Activated naive CD8-positive, alpha-beta T cell treated with anti-CD3 and anti-CD28 coated beads for 36 hours (primary cell): Measurements from ENCODE around the gene GPR32. TPM values are rescaled to one million over a fixed set of nuclear protein-coding genes. Genes with fewer than 3 reads are reported as not detected.
A peak's percentile ranks its signal among the peaks of the same experiment; 100 is the strongest.
"Not testable (repeated sequence)": the region's sequence is repeated elsewhere in the genome, so short reads cannot be mapped to it uniquely, and the experiment has no call there.

Experiments
- DNase-seq: peaks from one replicate; pipeline ENCODE4 v3.0.0; 2021
- H3K27ac Mint-ChIP-seq: one replicate; pipeline ENCODE4 v1.8.0; 2022; ENCODE audit warnings: mild to moderate bottlenecking, moderate library complexity, mixed read lengths
- H3K27me3 Mint-ChIP-seq: one replicate; pipeline ENCODE4 v1.8.0; 2022; ENCODE audit warnings: mild to moderate bottlenecking, mixed read lengths
- H3K36me3 Mint-ChIP-seq: one replicate; pipeline ENCODE4 v1.8.0; 2021; ENCODE audit warnings: mild to moderate bottlenecking, mixed read lengths
- H3K4me1 Mint-ChIP-seq: one replicate; pipeline ENCODE4 v1.8.0; 2021; ENCODE audit warnings: mixed read lengths
- H3K4me3 Mint-ChIP-seq: one replicate; pipeline ENCODE4 v1.8.0; 2022; ENCODE audit warnings: mild to moderate bottlenecking, moderate library complexity, mixed read lengths
- H3K9me3 Mint-ChIP-seq: one replicate; pipeline ENCODE4 v1.8.0; 2022; ENCODE audit warnings: mixed read lengths
- total RNA-seq, 2 experiments: library from RNA; stranded (reverse); gene quantifications; one replicate each; pipeline ENCODE4 v1.2.3, GENCODE V29; 2021

The GPR32 gene, protein sequence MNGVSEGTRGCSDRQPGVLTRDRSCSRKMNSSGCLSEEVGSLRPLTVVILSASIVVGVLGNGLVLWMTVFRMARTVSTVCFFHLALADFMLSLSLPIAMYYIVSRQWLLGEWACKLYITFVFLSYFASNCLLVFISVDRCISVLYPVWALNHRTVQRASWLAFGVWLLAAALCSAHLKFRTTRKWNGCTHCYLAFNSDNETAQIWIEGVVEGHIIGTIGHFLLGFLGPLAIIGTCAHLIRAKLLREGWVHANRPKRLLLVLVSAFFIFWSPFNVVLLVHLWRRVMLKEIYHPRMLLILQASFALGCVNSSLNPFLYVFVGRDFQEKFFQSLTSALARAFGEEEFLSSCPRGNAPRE
- total RNA-seq: not detected

DNA sequence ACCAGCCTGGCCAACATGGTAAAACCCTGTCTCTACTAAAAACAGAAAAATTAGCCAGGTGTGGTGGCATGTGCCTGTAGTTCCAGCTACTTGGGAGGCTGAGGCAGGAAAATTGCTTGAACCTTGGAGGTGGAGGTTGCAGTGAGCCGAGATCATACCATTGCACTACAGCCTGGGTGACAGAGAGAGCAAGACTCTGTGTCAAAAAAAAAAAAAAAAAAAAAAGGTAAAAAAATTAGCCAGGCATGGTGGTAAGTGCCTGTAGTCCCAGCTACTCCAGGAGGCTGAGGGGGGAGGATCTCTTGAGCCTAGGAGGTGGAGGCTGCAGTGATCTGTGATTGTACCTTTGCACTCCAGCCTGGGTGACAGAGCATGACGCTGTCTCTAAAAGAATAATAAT lies at the start of gene GPR32:
TSS of gene GPR32 (plus strand) at position 301 of the 400 bp plus-strand sequence. CDS start 137 bp downstream, outside the sequence.
- H3K36me3 Mint-ChIP-seq, DNase-seq, H3K4me1 Mint-ChIP-seq, H3K4me3 Mint-ChIP-seq, H3K9me3 Mint-ChIP-seq, H3K27ac Mint-ChIP-seq: not testable (repeated sequence)
- peaks cover 32% of the 10 kb centered on the region for H3K27me3 Mint-ChIP-seq

DNA sequence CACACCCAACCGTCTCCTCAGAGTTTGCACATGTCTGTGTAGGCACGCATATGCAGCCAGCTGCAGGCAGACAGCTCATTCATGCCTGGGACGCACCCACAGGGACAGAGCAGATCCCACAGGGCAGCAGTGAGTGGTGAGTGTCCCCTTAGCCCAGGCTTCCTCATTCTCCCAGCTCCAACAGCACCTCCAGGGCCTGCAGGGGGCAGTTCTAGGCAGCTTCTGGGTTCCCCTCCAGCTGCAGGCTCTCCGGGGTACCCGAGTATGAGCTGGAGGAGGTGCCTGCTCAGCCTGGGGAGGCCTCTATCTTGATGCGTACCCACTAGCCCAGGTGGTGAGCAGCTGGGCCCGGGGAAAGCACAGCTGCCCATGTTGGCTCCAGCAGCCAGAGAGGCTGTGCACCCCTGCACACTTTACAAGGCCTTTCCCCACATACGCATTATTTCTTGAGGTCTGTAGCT lies 49.3 kb upstream of the GPR32 start:
- DNase-seq: no peak
- H3K27me3 Mint-ChIP-seq: peaks cover 40% of the 10 kb centered on the region
- no peak overlapping the region for H3K4me3 Mint-ChIP-seq
- H3K36me3 Mint-ChIP-seq: no peaks in the 10 kb centered on the region
- peaks cover 20% of the 10 kb centered on the region for H3K4me1 Mint-ChIP-seq
- no peak overlapping the region for H3K27ac Mint-ChIP-seq
- H3K9me3 Mint-ChIP-seq: no peaks in the 10 kb centered on the region

DNA sequence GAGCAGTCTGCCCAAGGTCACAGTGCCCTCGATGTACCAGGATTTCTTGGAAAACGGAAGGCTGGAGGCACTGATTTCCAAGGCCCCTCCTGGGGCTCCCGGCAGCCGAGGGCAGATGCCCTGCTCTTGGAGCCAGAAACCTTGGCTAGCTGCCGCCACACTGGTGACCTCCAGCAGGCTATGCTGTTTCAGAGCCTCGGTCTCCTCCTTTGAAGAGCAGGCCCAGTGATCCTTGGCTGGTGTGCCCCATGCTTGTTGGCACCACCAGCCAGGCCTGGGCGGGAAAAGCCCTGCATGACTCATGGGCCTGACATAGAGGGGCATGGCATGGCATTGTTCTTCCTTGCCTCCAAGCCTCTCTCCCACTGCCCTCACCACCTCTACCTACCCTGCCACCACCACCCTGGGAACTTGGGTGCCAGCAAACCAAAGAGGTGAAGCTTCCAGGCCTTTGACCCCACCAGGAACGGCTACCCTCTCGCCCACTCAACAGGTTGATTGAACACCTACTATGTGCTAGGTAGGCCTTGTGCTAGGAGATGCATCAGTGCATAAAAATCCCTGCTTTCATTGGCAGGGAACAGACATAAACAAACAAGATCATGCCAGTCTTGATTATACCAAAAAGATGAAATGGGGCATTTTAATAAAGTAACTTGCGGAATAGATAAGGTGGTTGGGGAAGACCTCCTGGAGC lies 48.7 kb upstream of the GPR32 start:
- Mint-ChIP-seq H3K27ac (no peak overlapping the region), H3K36me3 (peaks cover 6% of the 10 kb centered on the region), H3K4me1 (peaks cover 25% of the 10 kb centered on the region), H3K4me3 (no peak overlapping the region), H3K27me3 (peaks cover 40% of the 10 kb centered on the region), H3K9me3 (no peaks in the 10 kb centered on the region)
- no peak for DNase-seq

DNA sequence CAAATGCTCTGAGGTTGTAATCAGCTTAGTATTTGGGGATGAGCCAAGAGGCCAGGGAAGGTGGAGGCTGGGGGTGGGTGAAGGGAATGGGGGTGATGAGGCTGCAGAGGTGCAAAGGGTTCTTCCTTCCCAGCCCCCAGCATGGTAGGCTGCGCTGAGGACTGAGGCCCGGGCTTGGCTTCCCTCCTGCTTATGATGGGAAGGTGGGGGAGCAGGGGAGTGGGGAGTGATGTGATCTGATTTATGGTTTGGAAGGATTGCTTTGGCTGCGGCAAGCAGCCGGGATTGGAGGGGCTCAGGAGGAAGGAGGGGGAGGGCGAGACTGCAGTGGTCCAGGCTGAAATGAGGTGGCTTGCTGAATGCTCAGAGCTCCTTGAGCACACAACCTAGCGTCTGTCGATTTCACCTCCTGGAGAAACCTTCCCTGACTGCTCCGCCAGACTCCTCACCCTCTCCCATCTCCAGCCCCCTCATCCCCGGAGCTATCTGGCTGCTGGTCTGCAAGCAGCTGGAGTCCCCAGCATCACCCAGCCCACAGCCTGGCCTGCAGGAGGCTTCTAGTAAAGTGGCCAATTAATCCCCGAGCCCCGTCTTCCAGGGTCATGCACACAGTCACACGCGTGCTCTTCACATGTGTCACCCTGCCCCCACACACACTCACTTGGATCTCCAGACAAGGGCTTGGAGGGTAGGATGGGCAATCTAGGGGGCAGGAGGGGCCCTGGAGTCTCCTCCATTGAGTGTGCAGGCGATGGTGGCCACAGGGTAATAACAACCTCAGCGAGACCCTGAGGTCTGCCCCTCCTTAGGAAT lies 47.9 kb upstream of the GPR32 start:
- H3K4me1 Mint-ChIP-seq: peaks cover 28% of the 10 kb centered on the region
- H3K36me3 Mint-ChIP-seq: peaks cover 10% of the 10 kb centered on the region
- H3K27me3 Mint-ChIP-seq: peaks cover 36% of the 10 kb centered on the region
- no peak overlapping the region for H3K27ac Mint-ChIP-seq
- no peak overlapping the region for H3K4me3 Mint-ChIP-seq
- DNase-seq: no peak
- no peaks in the 10 kb centered on the region for H3K9me3 Mint-ChIP-seq

DNA sequence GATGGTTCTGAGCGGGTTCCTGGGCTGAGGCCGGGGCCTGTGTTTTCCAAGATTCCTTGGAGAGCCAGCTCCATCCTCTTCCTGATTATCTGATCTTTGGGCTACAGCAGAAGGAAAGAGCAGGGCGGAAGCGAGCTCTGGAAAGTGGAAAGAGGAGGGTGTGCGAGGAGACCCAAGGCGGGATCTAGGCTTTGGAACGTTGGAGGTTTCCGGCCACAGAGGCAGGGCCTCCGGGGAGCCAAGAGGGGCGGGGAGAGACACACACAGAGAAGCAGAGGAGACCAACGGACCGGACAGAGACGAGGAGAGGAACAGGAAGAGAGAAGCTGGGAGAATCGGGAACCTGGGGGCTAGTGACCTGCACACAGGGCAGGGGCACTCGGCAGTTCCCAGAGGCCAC lies 47.2 kb upstream of the GPR32 start, which contains the start of gene CLEC11A:
TSS of gene CLEC11A (plus strand) at position 296 of the 400 bp plus-strand sequence. CDS start 162 bp downstream, outside the sequence.
- H3K27ac Mint-ChIP-seq: no peak within 1 kb of the TSS
- peak within 1 kb of the TSS; percentile 82 for H3K4me3 Mint-ChIP-seq
- peaks cover 11% of the 10 kb centered on the region for H3K36me3 Mint-ChIP-seq
- H3K27me3 Mint-ChIP-seq: peaks cover 30% of the 10 kb centered on the region
- H3K4me1 Mint-ChIP-seq: peaks cover 31% of the 10 kb centered on the region
- no peak for DNase-seq
- H3K9me3 Mint-ChIP-seq: no peaks in the 10 kb centered on the region

DNA sequence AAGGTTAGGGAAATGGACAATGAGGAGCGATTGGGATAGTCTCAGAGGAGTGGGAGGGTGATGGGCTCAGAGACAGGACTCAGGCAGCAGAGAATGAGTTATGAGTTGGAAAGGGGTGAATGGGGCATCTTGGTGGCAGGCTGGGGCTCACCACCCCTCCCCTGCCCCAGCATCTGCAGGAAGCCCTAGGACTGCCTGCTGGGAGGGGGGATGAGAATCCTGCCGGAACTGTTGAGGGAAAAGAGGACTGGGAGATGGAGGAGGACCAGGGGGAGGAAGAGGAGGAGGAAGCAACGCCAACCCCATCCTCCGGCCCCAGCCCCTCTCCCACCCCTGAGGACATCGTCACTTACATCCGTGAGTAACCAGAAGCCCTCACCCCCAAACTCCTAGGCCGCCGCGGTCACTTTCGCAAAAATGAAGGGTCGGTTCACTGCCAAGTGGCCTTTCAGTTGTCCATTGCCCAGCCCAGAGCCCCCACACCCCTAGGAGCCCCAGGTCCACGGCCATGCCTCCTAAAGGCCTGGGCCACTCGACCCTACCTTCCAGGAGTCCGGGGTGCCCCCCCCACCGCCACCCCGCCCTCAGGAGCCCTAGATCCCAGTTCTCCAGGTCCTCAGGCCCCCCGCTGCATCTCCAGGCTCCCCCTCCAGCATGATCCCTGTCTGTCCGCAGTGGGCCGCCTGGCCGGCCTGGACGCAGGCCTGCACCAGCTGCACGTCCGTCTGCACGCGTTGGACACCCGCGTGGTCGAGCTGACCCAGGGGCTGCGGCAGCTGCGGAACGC lies 46.3 kb upstream of the GPR32 start:
- H3K27ac Mint-ChIP-seq: no peak overlapping the region
- H3K36me3 Mint-ChIP-seq: peaks cover 12% of the 10 kb centered on the region
- no peaks in the 10 kb centered on the region for H3K9me3 Mint-ChIP-seq
- no peak for DNase-seq
- H3K4me3 Mint-ChIP-seq: peak overlapping the region; percentile 82
- H3K27me3 Mint-ChIP-seq: peaks cover 30% of the 10 kb centered on the region
- peaks cover 35% of the 10 kb centered on the region for H3K4me1 Mint-ChIP-seq

DNA sequence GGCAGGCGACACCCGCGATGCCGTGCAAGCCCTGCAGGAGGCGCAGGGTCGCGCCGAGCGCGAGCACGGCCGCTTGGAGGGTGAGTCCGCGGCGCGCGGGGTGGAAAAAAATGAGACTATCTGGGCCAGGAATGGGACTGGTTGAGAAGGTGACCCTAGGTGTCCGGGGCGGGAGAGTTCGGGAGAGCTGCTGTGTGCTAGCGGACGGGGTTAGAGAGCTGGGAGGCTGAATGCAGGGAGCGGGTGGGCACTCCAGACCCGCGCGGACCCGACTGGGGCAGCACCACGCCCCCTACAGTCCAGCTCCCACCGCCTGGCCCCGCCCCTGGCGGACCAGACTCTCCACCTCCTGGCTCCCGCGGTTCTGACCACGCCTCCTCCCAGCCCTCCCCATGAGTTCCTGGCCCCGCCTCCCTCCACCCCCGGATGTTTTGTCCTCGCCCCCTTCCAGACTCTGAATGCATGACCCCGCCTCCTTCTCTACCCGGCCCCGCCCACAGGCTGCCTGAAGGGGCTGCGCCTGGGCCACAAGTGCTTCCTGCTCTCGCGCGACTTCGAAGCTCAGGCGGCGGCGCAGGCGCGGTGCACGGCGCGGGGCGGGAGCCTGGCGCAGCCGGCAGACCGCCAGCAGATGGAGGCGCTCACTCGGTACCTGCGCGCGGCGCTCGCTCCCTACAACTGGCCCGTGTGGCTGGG lies 45.6 kb upstream of the GPR32 start:
- peak overlapping the region; percentile 82 for H3K4me3 Mint-ChIP-seq
- peaks cover 12% of the 10 kb centered on the region for H3K36me3 Mint-ChIP-seq
- no peaks in the 10 kb centered on the region for H3K9me3 Mint-ChIP-seq
- peak; percentile 99 for DNase-seq
- H3K27ac Mint-ChIP-seq: peak overlapping the region; percentile 86
- peaks cover 30% of the 10 kb centered on the region for H3K27me3 Mint-ChIP-seq
- peaks cover 35% of the 10 kb centered on the region for H3K4me1 Mint-ChIP-seq

DNA sequence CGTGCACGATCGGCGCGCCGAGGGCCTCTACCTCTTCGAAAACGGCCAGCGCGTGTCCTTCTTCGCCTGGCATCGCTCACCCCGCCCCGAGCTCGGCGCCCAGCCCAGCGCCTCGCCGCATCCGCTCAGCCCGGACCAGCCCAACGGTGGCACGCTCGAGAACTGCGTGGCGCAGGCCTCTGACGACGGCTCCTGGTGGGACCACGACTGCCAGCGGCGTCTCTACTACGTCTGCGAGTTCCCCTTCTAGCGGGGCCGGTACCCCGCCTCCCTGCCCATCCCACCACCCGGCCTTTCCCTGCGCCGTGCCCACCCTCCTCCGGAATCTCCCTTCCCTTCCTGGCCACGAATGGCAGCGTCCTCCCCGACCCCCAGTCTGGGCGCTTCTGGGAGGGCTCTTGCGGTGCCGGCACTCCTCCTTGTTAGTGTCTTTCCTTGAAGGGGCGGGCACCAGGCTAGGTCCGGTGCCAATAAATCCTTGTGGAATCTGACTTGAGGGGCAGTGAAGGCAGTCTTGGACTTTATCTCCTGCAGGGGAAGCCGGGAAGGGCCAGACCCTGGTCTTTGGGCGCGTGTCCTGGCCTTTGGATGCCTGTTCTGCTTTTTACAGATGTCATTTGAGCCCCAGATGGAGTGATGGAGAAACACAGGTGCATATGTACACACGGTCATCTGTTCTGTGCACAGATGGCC lies 44.9 kb upstream of the GPR32 start:
- peaks cover 26% of the 10 kb centered on the region for H3K27me3 Mint-ChIP-seq
- no peaks in the 10 kb centered on the region for H3K9me3 Mint-ChIP-seq
- peaks cover 12% of the 10 kb centered on the region for H3K36me3 Mint-ChIP-seq
- no peak for DNase-seq
- peaks cover 30% of the 10 kb centered on the region for H3K4me1 Mint-ChIP-seq
- peak overlapping the region; percentile 86 for H3K27ac Mint-ChIP-seq
- peak overlapping the region; percentile 82 for H3K4me3 Mint-ChIP-seq

DNA sequence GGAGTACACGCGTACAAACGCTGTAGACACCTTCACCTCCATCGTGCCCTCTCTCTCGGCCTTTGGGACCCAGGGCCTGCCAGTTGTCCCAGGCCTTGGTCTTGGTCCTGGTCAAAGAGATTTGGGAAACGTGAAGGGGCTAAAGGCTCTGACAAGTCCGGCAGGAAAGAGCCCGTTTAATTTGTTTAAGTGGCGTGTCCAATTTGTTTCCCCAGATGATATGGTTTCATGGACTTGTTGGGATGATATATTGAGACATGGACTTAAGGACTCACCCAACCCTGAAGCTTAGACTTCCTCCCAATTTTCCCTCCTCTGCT lies 44.4 kb upstream of the GPR32 start:
- H3K4me1 Mint-ChIP-seq: peaks cover 27% of the 10 kb centered on the region
- H3K4me3 Mint-ChIP-seq: peak overlapping the region; percentile 82
- no peak for DNase-seq
- H3K27ac Mint-ChIP-seq: peak overlapping the region; percentile 86
- no peaks in the 10 kb centered on the region for H3K9me3 Mint-ChIP-seq
- peaks cover 21% of the 10 kb centered on the region for H3K27me3 Mint-ChIP-seq
- H3K36me3 Mint-ChIP-seq: peaks cover 12% of the 10 kb centered on the region

DNA sequence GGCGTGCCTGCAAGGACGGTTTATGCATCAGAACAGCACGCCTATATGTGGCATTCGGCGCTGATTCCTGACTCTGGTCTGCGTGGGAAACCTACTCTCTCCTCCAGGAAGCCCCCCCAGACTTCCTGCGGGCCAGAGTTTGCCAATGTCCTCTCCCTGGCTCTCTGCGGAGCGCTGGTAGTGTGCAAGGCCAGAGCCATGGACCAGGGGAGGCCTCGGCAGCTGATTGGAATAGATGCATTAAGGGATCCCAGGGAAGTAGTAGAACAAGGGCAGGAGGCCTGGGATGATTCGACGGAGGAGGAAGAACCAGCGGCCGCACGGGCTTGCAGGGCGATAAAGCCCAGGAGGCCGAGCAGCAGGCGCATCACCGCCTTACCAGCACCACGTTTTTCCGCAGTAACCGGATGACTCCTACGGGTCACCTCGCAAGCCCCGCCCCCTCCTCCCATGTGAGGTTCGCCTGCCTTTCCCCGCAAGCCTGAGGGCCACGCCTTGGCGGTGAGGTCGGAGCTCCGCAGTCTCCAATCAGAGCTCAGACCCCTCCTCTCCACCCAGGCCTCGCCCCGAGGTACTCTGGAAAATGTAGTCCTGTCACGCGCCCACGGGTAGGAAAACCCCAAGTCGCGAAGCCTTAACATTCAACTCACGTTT lies 42.1 kb upstream of the GPR32 start:
- H3K27me3 Mint-ChIP-seq: peaks cover 11% of the 10 kb centered on the region
- H3K9me3 Mint-ChIP-seq: no peaks in the 10 kb centered on the region

DNA sequence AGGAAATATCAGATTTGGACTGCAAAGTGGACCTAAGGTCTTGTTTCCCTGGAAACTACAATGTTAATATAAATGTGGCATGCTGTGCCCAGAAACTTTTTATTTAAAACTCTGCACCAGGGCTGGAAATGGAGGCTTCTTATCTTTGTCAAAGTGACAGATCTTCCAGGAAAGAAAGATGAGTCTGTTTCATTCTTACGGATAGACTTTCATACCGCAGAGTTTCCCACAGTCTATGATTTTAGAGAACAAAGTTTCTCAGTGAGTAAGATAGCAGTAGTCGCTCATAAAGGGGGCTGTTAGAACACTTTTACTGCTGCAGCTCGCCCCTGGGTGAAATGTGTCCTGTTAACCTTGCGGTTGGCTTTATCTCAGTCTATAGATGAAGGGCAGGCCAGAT lies 40.4 kb upstream of the GPR32 start:
- H3K27ac Mint-ChIP-seq: no peak overlapping the region
- H3K36me3 Mint-ChIP-seq: peaks cover 12% of the 10 kb centered on the region
- DNase-seq: no peak
- peaks cover 4% of the 10 kb centered on the region for H3K27me3 Mint-ChIP-seq
- H3K4me3 Mint-ChIP-seq: no peak overlapping the region
- H3K4me1 Mint-ChIP-seq: peaks cover 23% of the 10 kb centered on the region
- H3K9me3 Mint-ChIP-seq: no peaks in the 10 kb centered on the region

More for the DNA sequence above, 42.1 kb upstream of the GPR32 start:
- Mint-ChIP-seq H3K36me3 (peaks cover 12% of the 10 kb centered on the region), H3K27ac (peak overlapping the region; percentile 86), H3K4me3 (peak overlapping the region; percentile 68), H3K4me1 (peaks cover 27% of the 10 kb centered on the region)
- peak; percentile 97 for DNase-seq

DNA sequence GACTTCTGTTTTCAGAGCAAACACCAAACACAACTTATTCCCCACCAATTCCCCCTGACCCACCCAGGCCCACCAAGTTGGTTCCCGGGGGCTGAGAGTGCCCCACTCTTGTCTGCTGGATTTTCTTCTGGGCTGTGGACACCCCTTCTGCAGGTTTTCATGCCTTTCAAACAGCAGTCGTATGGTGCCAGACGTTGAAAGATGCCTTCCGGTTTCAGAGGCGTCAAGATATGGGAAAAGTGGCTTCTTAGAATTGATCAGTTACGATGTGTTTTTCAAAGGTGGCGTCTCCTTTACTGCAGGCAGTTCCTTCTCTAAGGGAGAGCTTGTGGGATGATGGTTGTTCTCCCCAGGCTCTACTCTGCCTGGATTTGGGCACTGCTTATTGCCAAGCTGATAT lies 34.4 kb upstream of the GPR32 start:
- DNase-seq: no peak
- no peaks in the 10 kb centered on the region for H3K9me3 Mint-ChIP-seq
- peaks cover 2% of the 10 kb centered on the region for H3K4me1 Mint-ChIP-seq
- H3K27me3 Mint-ChIP-seq: peaks cover 36% of the 10 kb centered on the region
- H3K36me3 Mint-ChIP-seq: no peaks in the 10 kb centered on the region
- no peak overlapping the region for H3K4me3 Mint-ChIP-seq
- no peak overlapping the region for H3K27ac Mint-ChIP-seq

DNA sequence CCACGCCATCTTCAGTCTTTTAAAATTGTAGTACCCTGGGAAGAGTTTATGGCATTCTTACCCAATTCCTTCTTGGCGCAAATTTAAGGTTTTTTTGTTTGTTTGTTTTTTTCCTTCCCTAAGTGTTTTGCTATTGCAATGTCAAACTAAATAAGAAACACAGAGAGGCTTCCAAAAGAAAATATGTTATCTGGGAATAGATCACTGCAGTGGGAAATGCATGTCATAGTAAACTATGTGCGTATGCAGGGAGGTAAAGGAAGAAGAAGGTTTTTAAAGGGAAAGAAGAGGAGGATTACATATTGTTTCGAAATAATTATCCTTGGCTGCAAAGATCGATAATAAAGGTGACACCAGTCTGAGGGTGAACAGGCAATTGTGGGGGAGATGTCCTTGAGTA lies 33.9 kb upstream of the GPR32 start:
- Mint-ChIP-seq H3K4me1 (peaks cover 2% of the 10 kb centered on the region), H3K4me3 (no peak overlapping the region), H3K9me3 (no peaks in the 10 kb centered on the region)

More for the DNA sequence above, 33.9 kb upstream of the GPR32 start:
- Mint-ChIP-seq H3K36me3 (no peaks in the 10 kb centered on the region), H3K27ac (no peak overlapping the region), H3K27me3 (peaks cover 38% of the 10 kb centered on the region)
- DNase-seq: no peak
